ENCODE results near the gene ADAM10. TPM values are rescaled to one million over a fixed set of nuclear protein-coding genes. Genes with fewer than 3 reads are reported as not detected.

Gene ADAM10
- total RNA-seq, 1 experiment from 2014 or later: 159 TPM

DNA sequence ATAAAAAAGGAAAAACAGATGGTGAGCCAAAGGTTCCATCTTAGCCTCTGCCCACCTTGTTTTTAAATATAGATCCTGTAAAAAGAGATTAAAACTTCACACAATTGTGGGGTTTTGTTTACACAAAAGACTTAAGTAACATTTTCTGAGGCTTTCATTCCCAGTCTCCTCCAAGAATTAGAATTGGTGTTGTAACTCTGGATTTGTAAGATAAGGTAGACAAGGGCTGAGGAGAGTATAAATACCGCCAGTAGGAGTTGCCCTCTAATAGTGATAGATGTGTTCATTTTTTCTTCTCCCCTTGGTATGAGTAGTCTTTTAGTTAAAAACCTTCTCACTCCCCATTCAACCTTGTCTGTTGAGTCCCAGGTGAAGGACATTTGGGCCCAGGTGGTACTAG, 30.0 kb upstream of the ADAM10 start:
- H2AFZ ChIP-seq (ENCODE audit: low read length): no peak overlapping the region
- no peak overlapping the region for H3K14ac ChIP-seq (ENCODE audit: insufficient read depth, low read length)
- H3K27ac Mint-ChIP-seq: no peak overlapping the region; a peak in 1 of 7 replicates
- peaks cover 0 to 6% (median 6%) of the 10 kb centered on the region in 3 experiments; a peak in 4 of 7 replicates for H3K36me3 Mint-ChIP-seq (ENCODE audit: insufficient read depth in 1 of 3, low read depth in 3 of 3)
- no peak overlapping the region for H3K4me2 ChIP-seq (ENCODE audit: insufficient read depth, insufficient read length, low read length)
- H4K20me1 ChIP-seq (ENCODE audit: control insufficient read depth, insufficient read depth, insufficient read length): no peaks in the 10 kb centered on the region
- no peak overlapping the region for H3K4ac ChIP-seq (ENCODE audit: low read depth, low read length)
- no peaks in the 10 kb centered on the region for H3K9me3 Mint-ChIP-seq
- H3K27me3 ChIP-seq (ENCODE audit: insufficient read depth, low read length): no peaks in the 10 kb centered on the region
- peaks cover under 1% of the 10 kb centered on the region; the same call in 1 of the 2 replicates for H3K79me2 ChIP-seq (ENCODE audit: insufficient read depth, low read length)
- H3K27me3 Mint-ChIP-seq (ENCODE audit: low read depth): no peaks in the 10 kb centered on the region
- H3K4me1 Mint-ChIP-seq: no peaks in the 10 kb centered on the region
- H4K8ac ChIP-seq (replicated peaks; ENCODE audit: insufficient read length, low read depth, low read length): no peak overlapping the region
- H3K4me1 ChIP-seq (ENCODE audit: insufficient read depth, low read length): no peaks in the 10 kb centered on the region
- H3K18ac ChIP-seq (ENCODE audit: insufficient read length, low read depth, low read length): no peak overlapping the region
- H3K56ac ChIP-seq (ENCODE audit: insufficient read length, low read depth, low read length): no peak overlapping the region
- no peak overlapping the region for H3K9ac ChIP-seq (ENCODE audit: extremely low read depth, insufficient read length, low read length)
- H4K5ac ChIP-seq (ENCODE audit: insufficient read length, low read depth, low read length): no peak overlapping the region
- no peak overlapping the region for H2BK12ac ChIP-seq (ENCODE audit: insufficient read length, low read depth, low read length)
- no peak overlapping the region for H3K4me3 Mint-ChIP-seq
- no peaks in the 10 kb centered on the region for H3K9me3 ChIP-seq (ENCODE audit: control insufficient read depth, low read depth, low read length)
- H3K79me1 ChIP-seq (ENCODE audit: insufficient read depth, low read depth, low read length, poor library complexity, severe bottlenecking): peaks cover 5% of the 10 kb centered on the region
- H3K23ac ChIP-seq (ENCODE audit: insufficient read length, low read depth, low read length): no peak overlapping the region
- no peaks in the 10 kb centered on the region for H3K23me2 ChIP-seq (ENCODE audit: insufficient read length, low read depth, low read length, poor library complexity, severe bottlenecking)
- no peak overlapping the region for H4K91ac ChIP-seq (ENCODE audit: insufficient read length, low read depth, low read length)
- no peak overlapping the region for H2AK5ac ChIP-seq (ENCODE audit: insufficient read length, low read length)
- H2BK15ac ChIP-seq (ENCODE audit: low read depth, low read length): no peak overlapping the region
- H2BK20ac ChIP-seq (ENCODE audit: low read depth, low read length, poor library complexity, severe bottlenecking): no peak overlapping the region
- no CpG with 5 or more reads among the region's 1 CpG for WGBS (ENCODE audit: extremely low coverage, insufficient read length, low lambda C conversion rate)
- no peak for TF ChIP-seq CTCF (conservative IDR thresholded peaks at IDR 0.05)
- H2BK120ac ChIP-seq (ENCODE audit: low read depth, low read length, poor library complexity, severe bottlenecking): no peak overlapping the region
- no peak overlapping the region for H3T11ph ChIP-seq (ENCODE audit: low read length)
- no peak overlapping the region for H2BK5ac ChIP-seq (ENCODE audit: insufficient read length, low read length)
- H3K27ac ChIP-seq (ENCODE audit: insufficient read length, low read depth, low read length): no peak overlapping the region
- DNase-seq: no peak

Data from H9 (cell line).